Astrocyte of the cerebellum (primary cell): Measurements from ENCODE around the gene CLDN20.

Experiments
- DNase-seq: peaks from one replicate; pipeline ENCODE4 v3.0.0-alpha.2; 2011; ENCODE audit warnings: low read depth
- H3K4me3 ChIP-seq: 2 replicates; pipeline ENCODE4 v1.5.1; 2011; ENCODE audit warnings: mild to moderate bottlenecking, low read depth, low read length, moderate library complexity
- in situ Hi-C: cut with HindIII; loops from 2 replicates; pipeline ENCODE4 v1.10.0; 2017; ENCODE audit warnings: low sequenced_read_pairs
- TF ChIP-seq, protein P1 (sequence below): IDR thresholded peaks from 2 replicates; pipeline ENCODE4 v1.5.1; 2012; ENCODE audit warnings: low read length, low read depth, moderate library complexity, mild to moderate bottlenecking; ENCODE audit errors: missing control alignments

CLDN20 gene

GRCh38 chr6:155272353-155273232 is 8.8 kb downstream of the CLDN20 start:
- in situ Hi-C loops = loop anchor here (25.0 kb wide), 1 partner anchor 335 kb away; no protein-coding TSS in a partner anchor
- TF ChIP-seq, protein P1, sequence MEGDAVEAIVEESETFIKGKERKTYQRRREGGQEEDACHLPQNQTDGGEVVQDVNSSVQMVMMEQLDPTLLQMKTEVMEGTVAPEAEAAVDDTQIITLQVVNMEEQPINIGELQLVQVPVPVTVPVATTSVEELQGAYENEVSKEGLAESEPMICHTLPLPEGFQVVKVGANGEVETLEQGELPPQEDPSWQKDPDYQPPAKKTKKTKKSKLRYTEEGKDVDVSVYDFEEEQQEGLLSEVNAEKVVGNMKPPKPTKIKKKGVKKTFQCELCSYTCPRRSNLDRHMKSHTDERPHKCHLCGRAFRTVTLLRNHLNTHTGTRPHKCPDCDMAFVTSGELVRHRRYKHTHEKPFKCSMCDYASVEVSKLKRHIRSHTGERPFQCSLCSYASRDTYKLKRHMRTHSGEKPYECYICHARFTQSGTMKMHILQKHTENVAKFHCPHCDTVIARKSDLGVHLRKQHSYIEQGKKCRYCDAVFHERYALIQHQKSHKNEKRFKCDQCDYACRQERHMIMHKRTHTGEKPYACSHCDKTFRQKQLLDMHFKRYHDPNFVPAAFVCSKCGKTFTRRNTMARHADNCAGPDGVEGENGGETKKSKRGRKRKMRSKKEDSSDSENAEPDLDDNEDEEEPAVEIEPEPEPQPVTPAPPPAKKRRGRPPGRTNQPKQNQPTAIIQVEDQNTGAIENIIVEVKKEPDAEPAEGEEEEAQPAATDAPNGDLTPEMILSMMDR = no peak
- H3K4me3 ChIP-seq = no peak overlapping the region
- peak; percentile 19 for DNase-seq

DNA sequence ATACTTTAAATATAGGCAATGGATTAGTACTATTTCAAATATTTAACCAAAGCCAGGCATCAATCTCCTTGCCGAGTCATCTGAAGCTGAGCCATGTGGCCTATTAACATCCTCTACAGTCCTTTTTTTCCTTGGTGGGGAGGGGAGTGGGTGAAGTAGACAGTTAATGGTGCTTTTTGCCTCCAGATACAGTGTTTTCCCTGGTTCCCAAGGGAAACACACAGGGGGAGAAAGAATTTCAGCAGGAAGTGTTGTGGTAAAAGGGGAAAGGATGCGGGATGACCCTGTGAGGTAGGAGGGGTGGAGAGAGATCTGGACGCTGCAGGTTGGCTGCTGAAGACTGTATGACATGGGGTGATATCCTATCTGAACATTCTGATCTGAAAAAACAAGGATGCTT is 9.6 kb downstream of the CLDN20 start:
- TF ChIP-seq, protein P1 = no peak
- peak; percentile 96 for DNase-seq
- H3K4me3 ChIP-seq = no peak overlapping the region
- in situ Hi-C loops = loop anchor here (25.0 kb wide), 1 partner anchor 336 kb away; no protein-coding TSS in a partner anchor

GRCh38 chr6:155274106-155274505 is 10.3 kb downstream of the CLDN20 start:
- H3K4me3 ChIP-seq = no peak overlapping the region
- TF ChIP-seq, protein P1 = no peak
- in situ Hi-C loops = loop anchor here (25.0 kb wide), 1 partner anchor 337 kb away; no protein-coding TSS in a partner anchor
- DNase-seq = peak; percentile 54

- peak; percentile 33 for DNase-seq
- TF ChIP-seq, protein P1 = no peak
- in situ Hi-C loops = loop anchor here (25.0 kb wide), 1 partner anchor 337 kb away; no protein-coding TSS in a partner anchor
- H3K4me3 ChIP-seq = no peak overlapping the region
These were observed 10.7 kb downstream of the CLDN20 start for GRCh38 chr6:155274533-155274932.

DNA sequence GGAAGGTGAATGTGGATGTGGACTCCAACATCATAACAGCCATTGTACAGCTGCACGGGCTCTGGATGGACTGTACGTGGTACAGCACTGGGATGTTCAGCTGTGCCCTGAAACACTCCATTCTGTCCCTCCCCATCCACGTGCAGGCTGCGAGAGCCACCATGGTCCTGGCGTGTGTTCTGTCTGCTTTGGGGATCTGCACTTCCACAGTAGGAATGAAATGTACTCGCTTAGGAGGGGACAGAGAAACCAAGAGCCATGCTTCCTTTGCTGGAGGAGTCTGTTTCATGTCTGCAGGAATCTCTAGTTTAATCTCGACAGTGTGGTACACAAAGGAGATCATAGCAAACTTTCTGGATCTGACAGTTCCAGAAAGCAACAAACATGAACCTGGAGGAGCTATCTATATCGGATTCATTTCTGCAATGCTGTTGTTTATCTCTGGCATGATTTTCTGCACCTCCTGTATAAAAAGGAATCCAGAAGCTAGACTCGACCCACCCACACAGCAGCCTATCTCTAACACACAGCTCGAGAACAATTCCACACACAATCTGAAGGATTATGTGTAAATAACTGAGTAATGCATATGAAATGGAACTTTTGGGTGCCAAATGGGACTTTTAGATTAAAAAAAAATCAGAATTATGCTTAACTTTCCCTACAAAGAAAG is 12.1 kb downstream of the CLDN20 start:
- no peak for DNase-seq
- H3K4me3 ChIP-seq = no peak overlapping the region
- in situ Hi-C loops = no loop called here
- TF ChIP-seq, protein P1 = no peak

GRCh38 chr6:155276638-155277037 is 12.8 kb downstream of the CLDN20 start:
- in situ Hi-C loops = no loop called here
- TF ChIP-seq, protein P1 = no peak
- no peak overlapping the region for H3K4me3 ChIP-seq
- no peak for DNase-seq
